Immature natural killer cell (primary cell): ENCODE results near the gene TMEM134. TPM values are rescaled to one million over a fixed set of nuclear protein-coding genes. Genes with fewer than 3 reads are reported as not detected.

Source experiments
- DNase-seq, 3 donors: peaks; one replicate each; pipeline ENCODE4 v3.0.0; 2022; ENCODE audit warnings: mixed read lengths in 1 of 3
- H3K27ac Mint-ChIP-seq, 6 donors: one replicate each; pipeline ENCODE4 v1.8.0; 2020; ENCODE audit warnings: mixed read lengths in 6 of 6, mild to moderate bottlenecking in 5 of 6, inconsistent platforms in 4 of 6, moderate library complexity in 3 of 6
- H3K27me3 Mint-ChIP-seq, 3 donors: one replicate each; pipeline ENCODE4 v1.8.0; 2020 to 2021; ENCODE audit warnings: low read depth in 3 of 3, mild to moderate bottlenecking in 3 of 3, mixed read lengths in 3 of 3, moderate library complexity in 3 of 3, inconsistent platforms in 1 of 3
- H3K36me3 Mint-ChIP-seq, 3 donors: one replicate each; pipeline ENCODE4 v1.8.0; 2020; ENCODE audit warnings: mixed read lengths in 3 of 3, inconsistent platforms in 2 of 3, mild to moderate bottlenecking in 2 of 3
- H3K4me1 Mint-ChIP-seq, 2 donors: one replicate each; pipeline ENCODE4 v1.8.0; 2020; ENCODE audit warnings: inconsistent platforms in 2 of 2, mild to moderate bottlenecking in 2 of 2, mixed read lengths in 2 of 2, moderate library complexity in 1 of 2
- H3K4me3 Mint-ChIP-seq, 5 donors: one replicate each; pipeline ENCODE4 v1.8.0; 2020; ENCODE audit warnings: mild to moderate bottlenecking in 5 of 5, mixed read lengths in 5 of 5, inconsistent platforms in 3 of 5, moderate library complexity in 3 of 5
- H3K9me3 Mint-ChIP-seq, 6 donors: one replicate each; pipeline ENCODE4 v1.8.0; 2020; ENCODE audit warnings: mild to moderate bottlenecking in 6 of 6, mixed read lengths in 6 of 6, inconsistent platforms in 4 of 6, moderate library complexity in 3 of 6
- polyA plus RNA-seq, 3 donors: library from polyadenylated mRNA; unstranded; fragments of 300-500 nt; fragmentation: Illumina TruSeq; gene quantifications; one replicate each; pipeline ENCODE4 v1.2.3, GENCODE V29; 2021

Gene TMEM134
- polyA plus RNA-seq, 3 donors from 2014 or later, result 154 to 255 (median 189) TPM

DNA sequence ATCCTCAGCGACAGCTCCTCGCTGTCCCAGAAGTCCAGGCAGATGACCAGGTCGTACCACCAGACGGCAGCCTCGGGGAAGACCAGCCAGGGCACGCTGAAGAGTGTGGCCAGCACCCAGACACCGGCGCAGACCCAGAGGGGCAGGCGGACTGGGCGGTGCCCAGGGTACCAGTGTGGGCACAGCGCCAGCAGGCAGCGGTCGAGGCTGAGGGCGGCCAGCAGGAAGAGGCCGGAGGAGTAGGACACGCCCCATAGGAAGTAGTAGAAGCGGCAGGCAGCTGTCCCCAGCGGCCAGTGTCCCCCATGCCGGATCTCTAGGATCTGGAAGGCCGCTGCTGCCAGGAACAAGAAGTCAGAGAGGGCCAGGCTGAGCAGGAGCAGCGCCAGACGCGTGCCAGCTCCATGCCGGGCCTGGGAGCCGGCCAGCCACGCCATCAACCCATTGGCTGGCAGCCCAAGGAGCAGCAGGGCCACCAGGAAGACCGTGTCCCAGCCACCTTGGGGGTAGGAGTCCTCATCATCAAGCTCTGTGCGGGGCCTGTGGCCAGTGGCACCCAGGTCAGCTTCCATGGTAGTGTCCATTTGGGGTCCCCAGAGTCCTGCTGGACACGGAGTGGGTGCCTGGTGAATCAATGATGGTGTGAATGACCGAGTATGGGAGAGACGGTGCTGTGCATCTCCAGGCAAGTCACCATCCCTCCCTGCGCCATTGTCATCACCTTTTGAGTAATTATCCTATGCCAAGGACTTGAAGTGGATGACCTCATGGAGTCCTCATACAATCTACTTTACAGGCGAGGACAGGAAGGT is 16.7 kb downstream of the TMEM134 start, which contains the start of gene GPR152:
Gene GPR152 (minus strand): TSS at position 589 of the 812 bp plus-strand sequence. CDS start 5 bp downstream, at position 584.
- Mint-ChIP-seq H3K27ac (no peak within 1 kb of the TSS), H3K4me1 (peaks cover 0 to 10% of the 10 kb centered on the region in 2 donors), H3K36me3 (no peaks in the 10 kb centered on the region), H3K27me3 (peaks cover 2 to 13% (median 6%) of the 10 kb centered on the region in 3 donors), H3K4me3 (no peak within 1 kb of the TSS), H3K9me3 (no peaks in the 10 kb centered on the region)
- DNase-seq, result no peak

DNA sequence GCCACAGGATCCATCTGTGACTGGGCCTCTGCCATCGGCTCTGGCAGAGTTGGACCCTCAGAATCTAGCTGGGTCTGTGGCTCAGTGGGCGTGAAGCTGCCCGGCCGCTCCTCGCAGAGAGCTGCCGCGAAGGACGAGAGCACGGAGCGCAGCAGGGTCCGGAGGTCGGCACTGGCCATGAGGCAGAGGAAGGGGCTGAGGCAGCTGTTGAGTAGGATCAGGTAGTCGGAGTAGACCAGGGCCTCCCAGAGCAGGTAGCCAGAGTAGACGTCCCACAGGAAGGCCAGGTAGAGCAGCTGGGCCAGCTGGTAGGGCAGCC is 17.4 kb downstream of the TMEM134 start:
- no peaks in the 10 kb centered on the region for H3K9me3 Mint-ChIP-seq
- no peak overlapping the region for H3K4me3 Mint-ChIP-seq
- H3K27me3 Mint-ChIP-seq, result peaks cover 2 to 13% (median 6%) of the 10 kb centered on the region in 3 donors
- no peak overlapping the region for H3K27ac Mint-ChIP-seq
- H3K36me3 Mint-ChIP-seq, result no peaks in the 10 kb centered on the region
- peaks cover 1 to 11% of the 10 kb centered on the region in 2 donors for H3K4me1 Mint-ChIP-seq
- DNase-seq, result no peak

DNA sequence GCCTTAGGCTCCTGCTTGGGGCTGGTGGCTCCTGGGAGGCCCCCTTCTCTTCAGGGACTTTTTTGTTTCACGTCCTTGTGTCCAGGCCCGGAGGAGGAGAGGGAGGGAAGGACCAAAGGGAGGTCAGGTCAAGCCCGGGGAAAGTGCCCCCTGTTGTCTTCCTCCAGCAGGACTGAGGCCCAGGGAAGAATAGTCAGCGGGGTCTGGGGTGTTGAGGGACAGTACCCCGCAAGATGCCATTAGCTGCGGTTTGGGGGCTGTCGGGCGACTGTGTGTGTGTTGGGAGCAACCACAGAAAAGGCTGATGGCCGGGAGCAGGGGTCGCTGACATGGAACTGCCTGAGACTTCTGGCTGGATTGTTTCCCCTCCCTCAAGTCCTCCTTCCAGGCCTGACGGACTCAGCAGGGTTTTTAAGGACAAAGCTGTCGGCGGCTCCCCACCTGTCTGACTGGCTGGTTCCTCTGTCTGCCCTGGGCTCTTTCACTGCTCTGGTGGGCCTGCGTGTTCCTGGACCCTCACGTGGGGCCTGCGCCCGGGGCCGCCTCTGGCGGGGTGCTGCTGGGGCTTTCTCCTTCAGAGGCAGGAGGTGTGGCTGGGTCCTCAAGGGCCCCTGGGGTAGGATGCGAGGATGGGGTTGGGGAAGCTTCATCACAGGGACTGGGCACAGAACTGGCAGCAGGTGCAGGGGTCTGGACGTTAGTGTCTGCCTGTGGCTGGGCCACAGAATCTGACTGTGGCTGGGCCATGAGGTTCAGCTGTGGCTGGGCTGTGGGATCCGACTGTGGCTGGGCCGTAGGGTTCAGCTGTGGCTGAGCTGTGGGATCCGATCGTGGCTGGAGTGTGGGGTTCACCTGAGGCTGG is 18.0 kb downstream of the TMEM134 start:
- no peaks in the 10 kb centered on the region for H3K9me3 Mint-ChIP-seq
- no peak overlapping the region for H3K4me3 Mint-ChIP-seq
- peaks cover 7 to 16% of the 10 kb centered on the region in 2 donors for H3K4me1 Mint-ChIP-seq
- no peak for DNase-seq
- H3K27ac Mint-ChIP-seq, result no peak overlapping the region
- no peaks in the 10 kb centered on the region for H3K36me3 Mint-ChIP-seq
- peaks cover 2 to 13% (median 6%) of the 10 kb centered on the region in 3 donors for H3K27me3 Mint-ChIP-seq

DNA sequence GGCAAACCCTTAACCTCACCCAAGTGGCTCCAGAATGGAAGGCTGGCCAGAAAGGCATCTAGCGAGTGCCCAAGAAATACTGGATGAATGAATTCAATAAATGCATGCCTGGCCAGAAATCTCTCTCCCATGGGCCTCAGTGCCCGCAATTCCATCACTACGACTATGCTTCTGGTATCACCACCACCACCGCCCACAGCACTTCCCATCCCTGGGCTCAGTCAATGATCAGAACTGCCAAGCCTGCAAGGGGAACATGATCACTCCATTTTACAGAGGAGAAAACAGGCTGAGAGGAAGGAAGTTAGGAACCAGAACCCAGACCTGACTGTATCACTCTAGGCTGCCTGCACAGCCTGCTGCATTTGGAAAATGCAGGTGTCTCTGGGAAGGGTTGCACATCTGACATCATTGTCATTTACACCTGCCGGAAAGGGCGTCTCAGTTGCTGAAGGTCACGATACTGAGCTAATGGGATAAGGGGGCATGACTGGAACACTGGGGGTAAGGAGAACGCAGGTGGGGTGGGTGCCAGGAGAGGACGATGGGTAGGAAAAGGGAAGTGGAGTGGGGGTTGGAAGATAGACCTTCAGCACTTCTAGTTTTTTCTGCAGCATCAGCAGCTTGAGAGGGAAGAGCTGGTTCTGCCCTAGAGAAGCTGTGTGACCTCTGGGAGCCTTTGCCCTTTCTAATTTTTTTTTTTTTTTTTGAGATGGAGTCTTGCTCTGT is 19.8 kb downstream of the TMEM134 start:
- peaks cover 4 to 13% (median 5%) of the 10 kb centered on the region in 3 donors for H3K27me3 Mint-ChIP-seq
- H3K9me3 Mint-ChIP-seq, result no peaks in the 10 kb centered on the region
- no peak overlapping the region for H3K4me3 Mint-ChIP-seq
- H3K36me3 Mint-ChIP-seq, result no peaks in the 10 kb centered on the region
- peaks cover 24 to 33% of the 10 kb centered on the region in 2 donors for H3K4me1 Mint-ChIP-seq
- H3K27ac Mint-ChIP-seq, result peak overlapping the region in 1 of 6 donors; percentile 6
- no peak for DNase-seq

DNA sequence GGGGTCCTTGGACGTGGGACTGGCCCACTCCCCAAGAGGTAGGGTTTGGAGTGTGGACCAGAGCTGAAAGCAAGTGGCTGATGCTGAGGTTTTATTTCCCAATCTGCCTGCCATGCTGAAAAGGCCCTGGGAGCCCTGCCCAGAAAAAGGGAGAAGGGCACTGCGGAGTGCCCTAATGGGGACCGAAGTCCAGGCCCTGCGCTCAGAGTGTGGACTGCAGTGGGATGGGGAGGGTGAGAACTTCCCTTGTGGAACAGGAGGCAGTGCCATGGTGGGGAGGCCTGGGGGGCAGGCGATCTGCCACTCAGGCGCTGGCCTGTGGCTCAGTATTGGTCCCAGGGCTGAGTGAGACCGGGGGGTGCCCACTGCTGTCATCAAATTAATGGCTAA is 20.8 kb downstream of the TMEM134 start:
- no peaks in the 10 kb centered on the region for H3K36me3 Mint-ChIP-seq

DNA sequence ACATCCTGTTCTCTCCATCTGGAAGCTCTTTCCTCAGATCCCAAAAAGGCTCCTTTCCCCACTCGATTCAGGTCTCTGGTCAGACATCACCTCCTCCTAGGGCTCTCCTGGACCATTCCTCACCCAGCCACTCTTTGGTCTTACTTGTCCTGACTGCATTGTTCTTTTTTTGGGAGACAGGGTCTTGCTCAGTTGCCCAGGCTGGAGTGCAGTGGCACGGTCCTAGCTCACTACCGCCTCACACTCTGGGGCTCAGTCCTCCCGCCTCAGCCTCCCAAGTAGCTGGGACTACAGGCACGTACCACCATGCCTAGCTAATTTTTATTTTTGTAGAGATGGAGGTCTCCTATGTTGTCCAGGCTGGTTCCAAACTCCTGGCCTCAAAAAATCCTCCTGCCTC is 23.5 kb downstream of the TMEM134 start:
- Mint-ChIP-seq H3K27me3 (peaks cover 4 to 14% (median 9%) of the 10 kb centered on the region in 3 donors), H3K9me3 (no peaks in the 10 kb centered on the region), H3K27ac (peak overlapping the region; percentile 83 to 94 (median 91)), H3K4me1 (peaks cover 53 to 61% of the 10 kb centered on the region in 2 donors), H3K4me3 (peak overlapping the region; percentile 82 to 88 (median 84)), H3K36me3 (no peaks in the 10 kb centered on the region)
- no peak for DNase-seq

More for the DNA sequence above, 20.8 kb downstream of the TMEM134 start:
- Mint-ChIP-seq H3K9me3 (no peaks in the 10 kb centered on the region), H3K27me3 (peaks cover 9 to 18% (median 11%) of the 10 kb centered on the region in 3 donors), H3K4me3 (no peak overlapping the region), H3K27ac (peak overlapping the region in 2 of 6 donors; percentile 40 to 73), H3K4me1 (peaks cover 31 to 40% of the 10 kb centered on the region in 2 donors)
- no peak for DNase-seq

DNA sequence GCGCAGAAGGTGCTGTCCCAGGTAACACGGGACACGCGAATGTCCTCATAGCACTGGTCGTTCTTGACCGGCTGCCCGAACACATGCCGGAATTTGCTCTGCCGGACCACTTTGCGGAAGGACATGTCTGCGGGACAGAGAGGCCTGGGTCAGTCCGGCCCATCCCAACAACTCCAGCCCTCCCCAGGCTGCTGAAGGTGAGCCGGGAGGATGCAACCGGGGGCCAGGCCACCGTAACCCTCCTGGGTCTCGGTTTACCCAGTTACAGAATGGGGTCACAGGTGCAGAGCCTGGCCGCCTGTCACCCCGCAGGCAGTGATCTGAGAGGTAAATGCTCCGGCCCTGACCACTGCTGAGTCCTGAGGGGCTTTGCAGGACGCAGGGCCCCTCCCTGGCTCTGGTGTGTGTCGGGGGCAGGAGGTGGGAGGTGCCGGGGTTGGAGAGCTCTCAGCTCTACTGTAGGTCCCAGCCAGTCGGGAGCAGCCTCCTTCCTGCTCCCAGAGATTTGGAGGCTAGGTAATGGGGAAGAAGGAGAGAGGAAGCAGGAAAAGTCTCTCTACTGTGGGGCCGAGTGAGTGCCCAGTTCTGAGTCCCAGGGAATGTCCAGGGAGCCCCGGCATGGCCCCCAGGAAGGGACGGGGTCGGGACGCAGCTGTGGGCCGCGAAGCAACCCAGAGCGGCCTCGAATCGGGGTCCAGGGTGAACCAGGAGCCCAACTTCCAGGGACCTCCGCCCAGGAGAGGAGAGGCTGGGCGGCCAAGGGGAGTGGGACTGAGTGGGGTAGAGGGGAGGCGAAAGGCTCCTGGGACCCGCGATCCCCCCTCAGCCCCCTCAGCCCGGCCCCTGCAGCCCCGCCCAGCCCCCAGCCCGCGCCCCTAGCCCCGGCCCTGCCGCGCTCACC is 26.3 kb downstream of the TMEM134 start:
- no peak for DNase-seq
- Mint-ChIP-seq H3K27me3 (peaks cover 4 to 16% (median 7%) of the 10 kb centered on the region in 3 donors), H3K4me1 (peaks cover 76% of the 10 kb centered on the region in 2 donors), H3K9me3 (no peaks in the 10 kb centered on the region), H3K4me3 (peak overlapping the region; percentile 46 to 68 (median 64)), H3K27ac (peak overlapping the region; percentile 59 to 93 (median 84)), H3K36me3 (no peaks in the 10 kb centered on the region)

DNA sequence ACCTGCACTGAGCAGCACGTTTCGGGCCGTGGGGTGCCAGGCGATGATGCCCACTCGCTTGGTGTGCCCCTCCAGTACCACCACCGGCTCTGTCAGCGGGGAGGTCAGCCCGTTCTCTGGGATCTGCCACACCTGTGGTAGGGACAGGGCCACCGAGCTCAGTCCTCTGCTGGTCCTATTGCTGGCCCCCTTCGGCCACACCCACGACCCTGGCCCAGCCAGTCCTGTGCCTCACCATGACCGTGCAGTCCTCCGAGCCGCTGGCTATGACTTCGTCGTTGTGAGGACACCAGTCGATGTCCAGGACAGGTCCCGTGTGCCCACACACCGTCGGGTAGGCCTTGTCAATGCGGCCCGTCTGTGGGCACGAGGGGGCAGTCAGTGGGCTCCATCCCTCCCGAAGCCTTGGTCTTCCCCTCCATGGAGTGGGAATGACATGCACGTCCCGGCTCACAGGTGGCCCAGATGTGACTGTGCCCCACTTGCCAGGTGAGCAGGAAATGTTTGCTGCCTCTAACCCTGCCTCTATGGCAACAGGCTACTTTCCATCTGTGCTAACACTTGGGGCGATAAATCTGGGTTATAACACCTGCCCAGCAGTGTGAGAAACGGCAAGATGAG is 27.2 kb downstream of the TMEM134 start:
- Mint-ChIP-seq H3K9me3 (no peaks in the 10 kb centered on the region), H3K4me1 (peaks cover 75 to 78% of the 10 kb centered on the region in 2 donors), H3K27ac (peak overlapping the region; percentile 76 to 93 (median 84)), H3K36me3 (peaks cover 0 to under 1% (median 0%) of the 10 kb centered on the region in 3 donors), H3K27me3 (peaks cover 4 to 23% (median 15%) of the 10 kb centered on the region in 3 donors), H3K4me3 (peak overlapping the region; percentile 46 to 68 (median 62))
- DNase-seq, result no peak

DNA sequence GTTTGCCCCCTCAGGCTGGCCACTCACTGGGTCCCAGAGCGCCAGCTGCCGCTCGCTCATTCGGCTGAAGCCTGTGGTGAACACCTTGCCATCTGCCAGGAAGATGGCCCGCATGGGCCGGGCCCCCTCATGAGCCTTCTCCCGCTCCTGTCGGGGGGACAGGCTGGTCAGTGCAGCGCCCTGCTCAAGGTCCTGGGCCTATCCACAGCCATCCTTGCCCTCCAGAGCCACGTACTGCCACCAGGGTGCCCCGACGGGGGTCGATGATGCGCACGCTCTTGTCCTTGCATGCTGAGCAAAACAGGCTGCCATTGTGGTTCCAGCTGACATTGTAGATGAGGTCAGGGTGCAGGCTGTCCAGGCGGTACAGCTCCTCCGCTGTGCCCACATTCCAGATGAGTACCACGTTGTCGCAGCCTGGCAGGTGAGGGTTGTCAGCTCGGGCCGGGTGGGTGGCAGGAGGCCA is 27.9 kb downstream of the TMEM134 start:
- H3K27ac Mint-ChIP-seq, result peak overlapping the region; percentile 64 to 96 (median 81)
- H3K36me3 Mint-ChIP-seq, result peaks cover 0 to 5% (median 4%) of the 10 kb centered on the region in 3 donors
- peak overlapping the region in 3 of 5 donors; percentile 21 to 35 (median 26) for H3K4me3 Mint-ChIP-seq
- H3K9me3 Mint-ChIP-seq, result no peaks in the 10 kb centered on the region
- no peak for DNase-seq
- H3K27me3 Mint-ChIP-seq, result peaks cover 4 to 29% (median 18%) of the 10 kb centered on the region in 3 donors
- peaks cover 77 to 78% of the 10 kb centered on the region in 2 donors for H3K4me1 Mint-ChIP-seq

DNA sequence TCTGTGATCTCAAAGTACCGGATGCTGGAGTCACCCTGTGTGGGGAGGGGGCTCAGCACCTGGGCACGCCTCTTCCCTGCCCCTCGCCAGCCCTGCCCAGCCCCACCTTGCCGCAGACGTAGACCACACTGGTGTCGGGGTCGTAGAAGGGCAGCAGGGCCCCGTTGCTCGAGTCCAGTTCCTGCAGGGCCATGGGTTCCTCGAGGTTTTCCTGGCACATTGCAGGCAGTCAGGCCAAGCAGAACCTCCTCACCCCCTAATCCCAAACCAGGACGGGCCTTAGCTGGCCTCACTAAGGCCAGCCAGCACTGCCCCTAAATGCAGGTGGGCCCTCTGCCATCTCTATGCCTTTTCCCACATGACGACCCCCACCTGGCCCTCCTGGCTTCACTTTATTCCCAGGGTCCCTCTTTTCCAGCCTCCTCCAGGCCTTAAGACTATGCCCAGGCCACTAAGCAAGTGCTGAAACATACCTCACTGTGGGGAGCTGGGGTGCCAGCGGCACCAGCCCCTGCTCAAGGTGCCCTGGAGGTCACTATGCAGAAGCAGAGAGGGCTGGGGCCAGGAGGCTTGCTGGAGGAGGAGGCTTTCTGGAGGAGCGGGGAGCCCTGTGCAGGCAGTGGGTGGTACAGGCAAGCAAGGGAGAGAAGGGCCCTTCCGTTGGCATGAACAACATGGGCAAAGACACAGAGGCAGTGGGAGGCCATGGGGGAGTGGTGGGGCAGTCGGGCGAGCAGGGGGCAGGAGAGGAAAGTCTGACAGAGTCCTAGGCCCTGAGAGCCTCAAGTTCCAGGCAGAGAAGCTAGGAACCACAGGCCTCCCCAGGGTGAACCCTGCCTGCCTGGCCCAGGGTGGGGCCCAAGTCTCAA is 28.6 kb downstream of the TMEM134 start:
- Mint-ChIP-seq H3K9me3 (no peaks in the 10 kb centered on the region), H3K27ac (peak overlapping the region; percentile 86 to 96 (median 93)), H3K27me3 (peaks cover 4 to 31% (median 20%) of the 10 kb centered on the region in 3 donors), H3K4me3 (peak overlapping the region; percentile 89 to 98 (median 97)), H3K36me3 (peaks cover 0 to 5% (median 4%) of the 10 kb centered on the region in 3 donors), H3K4me1 (peaks cover 75% of the 10 kb centered on the region in 2 donors)
- no peak for DNase-seq
